GM23338 (cell line): ENCODE results near the gene PRELID2.

Source experiments
- CREB1 ChIP-seq: fragments of 250-450 bp; sonication (Bioruptor Pico); IDR thresholded peaks from 2 replicates; pipeline ENCODE4 v1.5.0; 2020; ENCODE audit warnings: low read depth, mild to moderate bottlenecking, moderate library complexity
- CTCF ChIP-seq, 2 experiments: fragments of 200-600 bp in 1 of 2; sonication (generic) in 1 of 2; conservative IDR thresholded peaks; 2 replicates each; pipeline versions ENCODE4 v1.5.1 to v1.6.1; 2016 to 2017; ENCODE audit warnings: antibody characterized with exemption in 2 of 2, low read depth in 2 of 2, mild to moderate bottlenecking in 2 of 2, moderate library complexity in 1 of 2
- ETS1 ChIP-seq: IDR thresholded peaks from 2 replicates; pipeline ENCODE4 v1.6.1; 2016; ENCODE audit warnings: antibody characterized with exemption
- EZH2 ChIP-seq: fragments of 200-600 bp; sonication (generic); IDR thresholded peaks from one replicate; pipeline ENCODE4 v1.8.0; 2017; ENCODE audit warnings: antibody characterized with exemption, mild to moderate bottlenecking, low read depth; ENCODE audit not compliant: unreplicated experiment
- EZH2phosphoT487 ChIP-seq: fragments of 200-600 bp; sonication (generic); IDR thresholded peaks from one replicate; pipeline ENCODE4 v1.8.1; 2018; ENCODE audit warnings: antibody characterized with exemption; ENCODE audit not compliant: unreplicated experiment
- JUNB ChIP-seq: IDR thresholded peaks from one replicate; pipeline ENCODE4 v1.6.1; 2016; ENCODE audit warnings: antibody characterized with exemption; ENCODE audit not compliant: unreplicated experiment
- POLR2AphosphoS5 ChIP-seq: IDR thresholded peaks from 2 replicates; pipeline ENCODE4 v1.6.1; 2016; ENCODE audit warnings: antibody characterized with exemption, low read depth
- STAT1 ChIP-seq: IDR thresholded peaks from one replicate; pipeline ENCODE4 v1.6.1; 2016; ENCODE audit warnings: antibody characterized with exemption; ENCODE audit not compliant: unreplicated experiment
- ZNF114 ChIP-seq: fragments of 250-450 bp; sonication (Bioruptor Pico); IDR thresholded peaks from 2 replicates; pipeline ENCODE4 v1.5.0; 2020; ENCODE audit warnings: mild to moderate bottlenecking, moderate library complexity
- ZNF331 ChIP-seq: fragments of 250-450 bp; sonication (Bioruptor Pico); IDR thresholded peaks from 2 replicates; pipeline ENCODE4 v1.5.0; 2020; ENCODE audit warnings: low read depth, mild to moderate bottlenecking, moderate library complexity
- ZNF462 ChIP-seq: fragments of 250-450 bp; sonication (Bioruptor Pico); IDR thresholded peaks from 2 replicates; pipeline ENCODE4 v1.5.0; 2020; ENCODE audit warnings: mild to moderate bottlenecking, moderate library complexity
- TF ChIP-seq, protein P1 (sequence below): IDR thresholded peaks from one replicate; pipeline ENCODE4 v1.6.1; 2018; ENCODE audit warnings: antibody characterized with exemption; ENCODE audit not compliant: unreplicated experiment

DNA sequence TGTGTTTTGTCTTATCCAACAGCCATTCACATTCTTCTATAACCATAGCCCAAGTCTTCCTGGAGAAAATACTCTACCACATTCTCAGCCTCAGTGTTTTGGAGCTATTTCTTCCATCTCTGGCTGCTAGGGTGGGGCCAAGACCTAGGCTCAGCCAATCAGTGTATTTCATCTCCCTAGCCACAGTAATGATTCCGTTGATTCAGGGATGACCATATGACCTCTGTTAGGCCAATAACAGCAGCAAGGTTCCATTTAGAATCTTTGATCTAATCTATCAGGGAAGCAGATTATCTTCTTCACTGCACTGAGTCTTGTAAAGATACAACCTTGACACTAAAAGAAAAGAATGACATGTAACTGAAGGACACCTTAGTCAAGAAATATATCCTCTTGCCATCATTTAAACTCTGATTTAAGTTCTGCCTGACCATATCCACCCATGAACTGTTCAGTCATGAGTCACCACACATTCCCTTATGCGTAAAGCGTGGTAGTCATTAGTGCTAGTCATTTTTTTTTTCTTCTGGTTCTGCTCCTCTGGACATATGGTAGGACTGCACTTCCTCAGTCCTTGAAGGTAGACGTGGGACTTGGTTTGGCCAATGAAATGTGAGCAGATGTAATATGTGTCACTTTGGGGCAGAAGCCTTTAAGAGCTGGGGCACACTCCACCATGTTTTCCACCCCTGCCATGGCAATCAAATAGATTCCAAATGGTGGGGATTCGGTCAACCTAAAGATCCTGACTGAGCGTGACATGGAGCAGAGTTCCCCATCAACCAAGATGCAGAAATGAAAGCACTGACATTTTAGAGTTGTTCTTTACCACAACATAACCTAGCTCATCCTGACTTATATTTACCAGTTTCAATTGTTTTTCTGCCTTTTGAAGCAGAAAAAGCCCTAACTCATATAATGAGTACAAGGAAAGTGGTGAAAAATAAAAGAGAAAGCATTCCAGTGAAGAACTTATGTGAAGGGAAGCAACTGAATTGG, 12.7 kb upstream of the PRELID2 start:
- TF ChIP-seq CTCF (conservative IDR thresholded peaks at IDR 0.05; ENCODE audit: low read depth in 2 of 2): no peak
- TF ChIP-seq JUNB: no peak
- TF ChIP-seq CREB1 (CRISPR knock-in tag): no peak
- TF ChIP-seq, protein P1, sequence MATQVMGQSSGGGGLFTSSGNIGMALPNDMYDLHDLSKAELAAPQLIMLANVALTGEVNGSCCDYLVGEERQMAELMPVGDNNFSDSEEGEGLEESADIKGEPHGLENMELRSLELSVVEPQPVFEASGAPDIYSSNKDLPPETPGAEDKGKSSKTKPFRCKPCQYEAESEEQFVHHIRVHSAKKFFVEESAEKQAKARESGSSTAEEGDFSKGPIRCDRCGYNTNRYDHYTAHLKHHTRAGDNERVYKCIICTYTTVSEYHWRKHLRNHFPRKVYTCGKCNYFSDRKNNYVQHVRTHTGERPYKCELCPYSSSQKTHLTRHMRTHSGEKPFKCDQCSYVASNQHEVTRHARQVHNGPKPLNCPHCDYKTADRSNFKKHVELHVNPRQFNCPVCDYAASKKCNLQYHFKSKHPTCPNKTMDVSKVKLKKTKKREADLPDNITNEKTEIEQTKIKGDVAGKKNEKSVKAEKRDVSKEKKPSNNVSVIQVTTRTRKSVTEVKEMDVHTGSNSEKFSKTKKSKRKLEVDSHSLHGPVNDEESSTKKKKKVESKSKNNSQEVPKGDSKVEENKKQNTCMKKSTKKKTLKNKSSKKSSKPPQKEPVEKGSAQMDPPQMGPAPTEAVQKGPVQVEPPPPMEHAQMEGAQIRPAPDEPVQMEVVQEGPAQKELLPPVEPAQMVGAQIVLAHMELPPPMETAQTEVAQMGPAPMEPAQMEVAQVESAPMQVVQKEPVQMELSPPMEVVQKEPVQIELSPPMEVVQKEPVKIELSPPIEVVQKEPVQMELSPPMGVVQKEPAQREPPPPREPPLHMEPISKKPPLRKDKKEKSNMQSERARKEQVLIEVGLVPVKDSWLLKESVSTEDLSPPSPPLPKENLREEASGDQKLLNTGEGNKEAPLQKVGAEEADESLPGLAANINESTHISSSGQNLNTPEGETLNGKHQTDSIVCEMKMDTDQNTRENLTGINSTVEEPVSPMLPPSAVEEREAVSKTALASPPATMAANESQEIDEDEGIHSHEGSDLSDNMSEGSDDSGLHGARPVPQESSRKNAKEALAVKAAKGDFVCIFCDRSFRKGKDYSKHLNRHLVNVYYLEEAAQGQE: no peak
- TF ChIP-seq POLR2AphosphoS5: no peak
- no peak for TF ChIP-seq EZH2
- no peak for TF ChIP-seq EZH2phosphoT487
- TF ChIP-seq ZNF331 (CRISPR knock-in tag): no peak
- TF ChIP-seq STAT1: no peak
- no peak for TF ChIP-seq ETS1
- TF ChIP-seq ZNF462: no peak
- TF ChIP-seq ZNF114 (CRISPR knock-in tag): no peak
